ENCODE results near the gene CCDC40.

The CCDC40 gene

GRCh38 chr17:80092959-80093358 is 56.5 kb downstream of the CCDC40 start:
- TF ChIP-seq CTCF (IDR thresholded peaks at IDR 0.05; ENCODE audit: low read depth, low read length, missing control alignments): no peak
- H3K4me3 ChIP-seq (replicated peaks; ENCODE audit: low read depth, low read length): no peak overlapping the region

GRCh38 chr17:80095038-80095843 is 58.8 kb downstream of the CCDC40 start:
- no peak for DNase-seq (ENCODE audit: extremely low read depth, low read depth)
- H3K4me3 ChIP-seq (replicated peaks; ENCODE audit: low read depth, low read length): no peak overlapping the region
- TF ChIP-seq CTCF (IDR thresholded peaks at IDR 0.05; ENCODE audit: low read depth, low read length, missing control alignments): no peak

More at GRCh38 chr17:80092959-80093358, 56.5 kb downstream of the CCDC40 start:
- DNase-seq (ENCODE audit: extremely low read depth, low read depth): no peak

- no peak for DNase-seq (ENCODE audit: extremely low read depth, low read depth)
- no peak for TF ChIP-seq CTCF (IDR thresholded peaks at IDR 0.05; ENCODE audit: low read depth, low read length, missing control alignments)
- H3K4me3 ChIP-seq (replicated peaks; ENCODE audit: low read depth, low read length): no peak overlapping the region
Observed at GRCh38 chr17:80095844-80096475, 59.5 kb downstream of the CCDC40 start.

- no peak for TF ChIP-seq CTCF (IDR thresholded peaks at IDR 0.05; ENCODE audit: low read depth, low read length, missing control alignments)
- DNase-seq (ENCODE audit: extremely low read depth, low read depth): no peak
- H3K4me3 ChIP-seq (replicated peaks; ENCODE audit: low read depth, low read length): no peak overlapping the region
Observed at GRCh38 chr17:80096561-80097021, 60.1 kb downstream of the CCDC40 start.

GRCh38 chr17:80097127-80097621 is 60.7 kb downstream of the CCDC40 start:
- no peak for DNase-seq (ENCODE audit: extremely low read depth, low read depth)
- no peak for TF ChIP-seq CTCF (IDR thresholded peaks at IDR 0.05; ENCODE audit: low read depth, low read length, missing control alignments)
- H3K4me3 ChIP-seq (replicated peaks; ENCODE audit: low read depth, low read length): no peak overlapping the region

GRCh38 chr17:80097844-80098691 is 61.6 kb downstream of the CCDC40 start:
- no peak for DNase-seq (ENCODE audit: extremely low read depth, low read depth)
- no peak overlapping the region for H3K4me3 ChIP-seq (replicated peaks; ENCODE audit: low read depth, low read length)
- TF ChIP-seq CTCF (IDR thresholded peaks at IDR 0.05; ENCODE audit: low read depth, low read length, missing control alignments): no peak

All from HFF-Myc (cell line).